Measurements from ENCODE around the gene BMI1. TPM values are rescaled to one million over a fixed set of nuclear protein-coding genes. Genes with fewer than 3 reads are reported as not detected.

BMI1 gene
- total and polyA plus RNA-seq, 2 of the 4 experiments (the other 2 are of a cell fraction), result 19.7 to 25.8 TPM

DNA sequence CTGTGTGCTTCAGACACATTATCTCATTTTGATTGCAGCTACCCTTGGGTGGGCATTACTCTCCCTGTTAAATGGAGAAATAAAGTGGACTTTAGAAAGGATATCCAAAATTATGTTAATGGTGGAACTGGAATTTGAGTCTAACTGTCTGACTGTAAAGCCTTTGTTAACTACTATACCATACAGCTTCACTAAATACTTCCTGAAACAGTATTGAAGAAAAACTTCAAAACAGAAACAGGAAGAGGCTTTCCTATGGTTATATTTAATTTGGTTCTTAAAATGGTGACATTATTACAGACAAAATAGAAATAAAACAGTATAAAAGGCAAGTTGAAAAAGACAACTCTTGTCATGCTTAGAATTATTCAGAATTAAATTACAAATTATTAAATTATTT lies 49.4 kb downstream of the BMI1 start:
- H3K56ac ChIP-seq (ENCODE audit: extremely low read depth, insufficient read depth, low read length), result no peak overlapping the region

More for the DNA sequence above, 49.4 kb downstream of the BMI1 start:
- CTCF ChIA-PET, result no interaction called here
- Histone ChIP-seq H3K4me1 (ENCODE audit: control insufficient read depth, insufficient read depth, low read length) (no peaks in the 10 kb centered on the region), H3K4me3 (ENCODE audit: insufficient read depth, low read depth, low read length) (no peak overlapping the region), H2BK20ac (ENCODE audit: low read depth, low read length) (no peak overlapping the region), H3K27ac (ENCODE audit: insufficient read depth, low read length) (no peak overlapping the region), H3K18ac (ENCODE audit: low read depth, low read length) (no peak overlapping the region), H2AK9ac (replicated peaks; ENCODE audit: low read depth, low read length, poor library complexity) (no peak overlapping the region), H2BK15ac (ENCODE audit: low read depth, low read length) (no peak overlapping the region), H3K9ac (ENCODE audit: low read depth, low read length) (no peak overlapping the region), H2AFZ (replicated peaks; ENCODE audit: low read length, poor library complexity) (no peak overlapping the region), H3K36me3 (ENCODE audit: control insufficient read depth, insufficient read depth, low read length) (no peaks in the 10 kb centered on the region), H3K79me1 (ENCODE audit: low read depth in 1 of 2, low read length in 2 of 2) (no peaks in the 10 kb centered on the region), H3K4me2 (ENCODE audit: low read depth, low read length) (no peak overlapping the region), H4K91ac (ENCODE audit: insufficient read depth, low read depth, low read length) (no peak overlapping the region), H3K9me1 (ENCODE audit: insufficient read depth, low read length) (no peaks in the 10 kb centered on the region), H3K14ac (replicated peaks; ENCODE audit: low read depth, low read length) (no peak overlapping the region), H3K23ac (ENCODE audit: low read depth, low read length) (no peak overlapping the region), H4K8ac (ENCODE audit: low read depth in 2 of 2, low read length in 2 of 2) (no peak overlapping the region), H4K5ac (ENCODE audit: low read depth, low read length) (no peak overlapping the region), H3K4ac (ENCODE audit: low read depth, low read length) (no peak overlapping the region), H2BK5ac (ENCODE audit: low read depth, low read length, poor library complexity, severe bottlenecking) (no peak overlapping the region), H2BK120ac (ENCODE audit: low read depth, low read length) (no peak overlapping the region), H3K27me3 (ENCODE audit: control insufficient read depth, insufficient read depth, low read length) (peaks cover 3% of the 10 kb centered on the region), H3K9me3 (ENCODE audit: control insufficient read depth, insufficient read depth, low read length) (no peaks in the 10 kb centered on the region), H4K20me1 (ENCODE audit: insufficient read depth, low read length) (no peaks in the 10 kb centered on the region), H2AK5ac (ENCODE audit: low read depth, low read length) (no peak overlapping the region)
- BruUV-seq (replicated peaks), result no TSS peak
- intact Hi-C loops (cut with micrococcal nuclease), result no loop called here
- dilution Hi-C loops (cut with HindIII; ENCODE audit: low sequenced_read_pairs, unreplicated experiment), result no loop called here
- no peak for DNase-seq
- TF ChIP-seq NFE2L2 (IDR thresholded peaks at IDR 0.05; ENCODE audit: low read depth, low read length), result no peak
- ATAC-seq (ENCODE audit: low read depth), result no peak
- POLR2A ChIA-PET (ENCODE audit: unreplicated experiment), result no interaction called here
- in situ Hi-C loops (cut with MboI; ENCODE audit: low sequenced_read_pairs), result no loop called here
